Stimulated activated CD8-positive, alpha-beta memory T cell treated with anti-CD3 and anti-CD28 coated beads, Interleukin-7, amount 100 ng/mL, for 1 hour (primary cell): ENCODE data around the gene PGA5.

ENCODE experiments used
- DNase-seq, 2 donors: peaks; one replicate each; pipeline ENCODE4 v3.0.0-alpha.2; 2020; ENCODE audit warnings: low read depth in 2 of 2

Gene PGA5

GRCh38 chr11:61294717-61295595 lies 54.0 kb downstream of the PGA5 start, which contains the start of gene VWCE:
Gene VWCE (minus strand): TSS chr11:61295316. CDS start chr11:61295037, 279 bp downstream.
- peak; percentile 25 to 37 for DNase-seq

DNA sequence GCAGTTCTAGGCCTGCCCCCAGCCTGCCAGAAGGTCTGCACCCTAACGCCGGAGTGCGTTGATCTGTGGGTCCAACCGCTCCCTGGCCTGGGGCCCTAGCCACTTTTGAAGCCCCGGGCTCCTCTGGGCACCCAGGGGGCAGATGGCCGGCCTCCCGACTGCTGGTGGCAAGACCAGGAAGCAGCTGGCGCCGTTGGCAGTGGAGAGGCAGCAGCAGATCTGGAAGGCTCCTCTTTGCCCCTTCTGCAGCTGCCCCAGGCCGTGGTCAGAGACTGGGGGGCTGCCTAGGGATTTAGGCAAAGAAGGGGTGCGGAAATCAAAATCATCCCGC lies 54.6 kb downstream of the PGA5 start:
- DNase-seq: no peak

GRCh38 chr11:61297341-61297740 lies 56.4 kb downstream of the PGA5 start:
- no peak for DNase-seq

GRCh38 chr11:61297746-61298145 lies 56.8 kb downstream of the PGA5 start:
- no peak for DNase-seq

- DNase-seq: no peak
These were observed 57.8 kb downstream of the PGA5 start for GRCh38 chr11:61298663-61299244.
